Ishikawa (cell line): ENCODE results near the gene CIT.

Experiments used
- CEBPB ChIP-seq: IDR thresholded peaks from 2 replicates; pipeline ENCODE4 v1.6.1; 2012
- CREB1 ChIP-seq: IDR thresholded peaks from 2 replicates; pipeline ENCODE4 v1.6.1; 2012; ENCODE audit warnings: low read depth
- EGR1 ChIP-seq: IDR thresholded peaks from 2 replicates; pipeline ENCODE4 v1.6.1; 2012
- EP300 ChIP-seq: IDR thresholded peaks from 2 replicates; pipeline ENCODE4 v1.6.1; 2012; ENCODE audit warnings: borderline replicate concordance
- FOXM1 ChIP-seq: IDR thresholded peaks from 2 replicates; pipeline ENCODE4 v1.6.1; 2012; ENCODE audit warnings: low read depth, borderline replicate concordance
- NFIC ChIP-seq: IDR thresholded peaks from 2 replicates; pipeline ENCODE4 v1.6.1; 2012
- RAD21 ChIP-seq: IDR thresholded peaks from 2 replicates; pipeline ENCODE4 v1.6.1; 2012; ENCODE audit warnings: low read depth
- TAF1 ChIP-seq: IDR thresholded peaks from 2 replicates; pipeline ENCODE4 v1.6.1; 2012; ENCODE audit warnings: low read depth, mild to moderate bottlenecking
- TCF12 ChIP-seq: IDR thresholded peaks from 2 replicates; pipeline ENCODE4 v1.6.1; 2012; ENCODE audit warnings: low read depth
- TEAD4 ChIP-seq: IDR thresholded peaks from 2 replicates; pipeline ENCODE4 v1.6.1; 2012
- YY1 ChIP-seq: IDR thresholded peaks from 2 replicates; pipeline ENCODE4 v1.6.1; 2012; ENCODE audit warnings: low read depth
- ZBTB7A ChIP-seq: IDR thresholded peaks from 2 replicates; pipeline ENCODE4 v1.6.1; 2012; ENCODE audit warnings: low read depth
- TF ChIP-seq, protein P1 (sequence below): IDR thresholded peaks from 2 replicates; pipeline ENCODE4 v1.6.1; 2012; ENCODE audit warnings: low read depth, mild to moderate bottlenecking
- TF ChIP-seq, protein P2 (sequence below): IDR thresholded peaks from 2 replicates; pipeline ENCODE4 v1.6.1; 2012
- TF ChIP-seq, protein P3 (sequence below): IDR thresholded peaks from 2 replicates; pipeline ENCODE4 v1.6.1; 2012

Gene CIT

DNA sequence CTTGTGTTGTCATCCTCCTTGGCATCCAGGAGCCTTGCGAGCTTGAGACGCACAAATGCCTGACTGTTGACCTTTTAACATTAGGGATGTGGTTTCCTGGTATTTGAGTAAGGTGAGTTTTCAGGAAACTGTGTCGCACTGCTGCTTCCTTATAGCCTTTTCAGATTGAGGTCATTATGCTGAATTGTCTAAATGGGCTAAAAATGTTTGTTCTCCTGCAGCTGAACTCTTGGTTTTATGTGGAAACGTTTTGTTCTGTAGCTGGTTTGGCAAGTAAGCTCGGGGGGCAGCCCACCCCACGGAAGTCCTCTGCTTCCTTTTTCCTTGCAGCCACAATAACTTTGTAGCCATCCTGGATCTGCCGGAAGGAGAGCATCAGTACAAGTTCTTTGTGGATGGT, 203.5 kb downstream of the CIT start:
- TF ChIP-seq TCF12 (no peak), TEAD4 (no peak), CREB1 (no peak), CEBPB (no peak), EP300 (no peak), TAF1 (no peak), ZBTB7A (no peak), NFIC (no peak), FOXM1 (no peak), YY1 (no peak), RAD21 (no peak), EGR1 (no peak)
- TF ChIP-seq, protein P1, sequence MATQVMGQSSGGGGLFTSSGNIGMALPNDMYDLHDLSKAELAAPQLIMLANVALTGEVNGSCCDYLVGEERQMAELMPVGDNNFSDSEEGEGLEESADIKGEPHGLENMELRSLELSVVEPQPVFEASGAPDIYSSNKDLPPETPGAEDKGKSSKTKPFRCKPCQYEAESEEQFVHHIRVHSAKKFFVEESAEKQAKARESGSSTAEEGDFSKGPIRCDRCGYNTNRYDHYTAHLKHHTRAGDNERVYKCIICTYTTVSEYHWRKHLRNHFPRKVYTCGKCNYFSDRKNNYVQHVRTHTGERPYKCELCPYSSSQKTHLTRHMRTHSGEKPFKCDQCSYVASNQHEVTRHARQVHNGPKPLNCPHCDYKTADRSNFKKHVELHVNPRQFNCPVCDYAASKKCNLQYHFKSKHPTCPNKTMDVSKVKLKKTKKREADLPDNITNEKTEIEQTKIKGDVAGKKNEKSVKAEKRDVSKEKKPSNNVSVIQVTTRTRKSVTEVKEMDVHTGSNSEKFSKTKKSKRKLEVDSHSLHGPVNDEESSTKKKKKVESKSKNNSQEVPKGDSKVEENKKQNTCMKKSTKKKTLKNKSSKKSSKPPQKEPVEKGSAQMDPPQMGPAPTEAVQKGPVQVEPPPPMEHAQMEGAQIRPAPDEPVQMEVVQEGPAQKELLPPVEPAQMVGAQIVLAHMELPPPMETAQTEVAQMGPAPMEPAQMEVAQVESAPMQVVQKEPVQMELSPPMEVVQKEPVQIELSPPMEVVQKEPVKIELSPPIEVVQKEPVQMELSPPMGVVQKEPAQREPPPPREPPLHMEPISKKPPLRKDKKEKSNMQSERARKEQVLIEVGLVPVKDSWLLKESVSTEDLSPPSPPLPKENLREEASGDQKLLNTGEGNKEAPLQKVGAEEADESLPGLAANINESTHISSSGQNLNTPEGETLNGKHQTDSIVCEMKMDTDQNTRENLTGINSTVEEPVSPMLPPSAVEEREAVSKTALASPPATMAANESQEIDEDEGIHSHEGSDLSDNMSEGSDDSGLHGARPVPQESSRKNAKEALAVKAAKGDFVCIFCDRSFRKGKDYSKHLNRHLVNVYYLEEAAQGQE, result no peak
- TF ChIP-seq, protein P2, sequence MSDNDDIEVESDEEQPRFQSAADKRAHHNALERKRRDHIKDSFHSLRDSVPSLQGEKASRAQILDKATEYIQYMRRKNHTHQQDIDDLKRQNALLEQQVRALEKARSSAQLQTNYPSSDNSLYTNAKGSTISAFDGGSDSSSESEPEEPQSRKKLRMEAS, result no peak
- TF ChIP-seq, protein P3, sequence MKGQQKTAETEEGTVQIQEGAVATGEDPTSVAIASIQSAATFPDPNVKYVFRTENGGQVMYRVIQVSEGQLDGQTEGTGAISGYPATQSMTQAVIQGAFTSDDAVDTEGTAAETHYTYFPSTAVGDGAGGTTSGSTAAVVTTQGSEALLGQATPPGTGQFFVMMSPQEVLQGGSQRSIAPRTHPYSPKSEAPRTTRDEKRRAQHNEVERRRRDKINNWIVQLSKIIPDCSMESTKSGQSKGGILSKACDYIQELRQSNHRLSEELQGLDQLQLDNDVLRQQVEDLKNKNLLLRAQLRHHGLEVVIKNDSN, result no peak

DNA sequence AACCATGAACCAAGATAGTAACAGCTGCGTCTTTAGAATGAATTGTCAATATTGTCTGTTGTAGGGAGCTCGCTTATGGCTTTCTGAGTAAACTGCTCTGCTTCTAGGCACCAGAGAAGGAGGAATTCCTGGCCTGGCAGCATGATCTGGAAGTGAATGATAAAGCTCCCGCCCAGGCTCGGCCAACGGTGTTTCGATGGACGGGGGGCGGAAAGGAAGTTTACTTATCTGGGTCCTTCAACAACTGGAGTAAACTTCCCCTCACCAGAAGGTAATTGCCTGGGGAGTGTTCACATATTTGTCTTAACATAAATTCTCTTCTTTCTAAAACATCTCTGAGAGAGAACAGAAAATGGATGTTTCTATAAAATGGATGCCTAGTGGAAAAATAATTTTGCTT, 204.9 kb downstream of the CIT start:
- TF ChIP-seq TAF1, result no peak
- TF ChIP-seq CREB1, result no peak
- no peak for TF ChIP-seq YY1
- no peak for TF ChIP-seq FOXM1
- TF ChIP-seq EGR1, result no peak
- TF ChIP-seq EP300, result no peak
- no peak for TF ChIP-seq ZBTB7A
- no peak for TF ChIP-seq RAD21
- TF ChIP-seq, protein P2, result no peak
- TF ChIP-seq TEAD4, result no peak
- TF ChIP-seq NFIC, result no peak
- no peak for TF ChIP-seq TCF12
- no peak for TF ChIP-seq CEBPB
- TF ChIP-seq, protein P3, result no peak
- TF ChIP-seq, protein P1, result no peak

DNA sequence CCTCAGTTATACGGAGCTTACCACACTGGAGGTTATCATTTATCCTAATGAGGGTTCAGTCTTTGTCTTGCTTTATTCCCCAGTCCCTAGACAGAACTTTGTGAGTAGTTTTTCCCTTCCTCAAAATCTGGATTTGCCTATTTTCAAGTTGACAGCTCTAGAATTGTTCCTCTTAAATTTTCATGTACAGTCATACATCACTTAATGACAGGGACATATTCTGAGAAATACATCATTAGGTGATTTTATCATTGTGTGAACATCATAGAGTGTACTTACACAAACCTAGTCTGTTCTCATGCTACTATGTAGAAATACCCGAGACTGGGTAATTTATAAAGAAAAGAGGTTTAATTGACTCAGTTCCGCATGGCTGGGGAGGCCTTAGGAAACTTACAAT, 206.1 kb downstream of the CIT start:
- no peak for TF ChIP-seq TEAD4
- TF ChIP-seq EGR1, result no peak

DNA sequence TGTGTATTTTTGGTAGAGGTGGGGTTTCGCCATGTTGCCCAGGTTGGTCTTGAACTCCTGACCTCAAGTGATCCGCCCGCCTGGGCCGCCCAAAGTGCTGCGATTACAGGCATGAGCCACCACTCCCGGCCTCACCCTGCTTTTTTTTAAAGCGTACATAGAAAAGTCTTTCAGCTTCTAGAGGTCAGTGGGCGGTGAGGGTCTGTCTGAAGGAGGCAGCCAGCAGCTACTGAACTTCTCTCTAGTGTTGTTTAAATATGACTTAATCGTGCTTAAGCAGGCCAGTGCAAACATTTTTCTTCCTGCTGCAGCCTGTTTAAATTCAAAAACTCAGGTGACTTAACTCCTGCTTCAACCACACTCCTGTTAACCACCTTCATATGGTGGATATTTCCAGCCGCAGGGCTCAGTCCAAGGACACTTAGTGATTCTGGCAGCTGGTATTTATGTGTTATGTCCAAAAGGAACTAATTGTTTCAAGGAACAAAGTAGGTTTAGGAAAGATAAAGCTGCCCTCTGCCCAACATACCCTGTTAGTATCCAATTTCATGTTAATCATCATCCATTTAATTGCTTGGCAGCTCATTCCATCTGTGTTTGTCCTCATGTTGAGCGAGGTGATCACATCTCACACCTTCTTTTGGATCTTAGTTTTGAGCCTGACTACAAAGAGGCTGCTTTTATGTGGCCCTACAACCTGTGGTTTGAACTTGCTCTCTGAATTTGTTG, 207.2 kb downstream of the CIT start:
- TF ChIP-seq, protein P2, result no peak
- TF ChIP-seq, protein P3, result no peak
- TF ChIP-seq ZBTB7A (no peak), CEBPB (no peak), TAF1 (no peak), FOXM1 (no peak), EGR1 (no peak), TEAD4 (no peak), NFIC (no peak), CREB1 (no peak), YY1 (no peak), EP300 (no peak), TCF12 (no peak), RAD21 (no peak)
- TF ChIP-seq, protein P1, result no peak
